ENCODE results near the gene AKT1. TPM values are rescaled to one million over a fixed set of nuclear protein-coding genes. Genes with fewer than 3 reads are reported as not detected.
"Not testable (repeated sequence)": the region's sequence is repeated elsewhere in the genome, so short reads cannot be mapped to it uniquely, and the experiment has no call there.

The AKT1 gene
- total RNA-seq, 2 donors from 2014 or later, result 113 to 127 TPM

DNA sequence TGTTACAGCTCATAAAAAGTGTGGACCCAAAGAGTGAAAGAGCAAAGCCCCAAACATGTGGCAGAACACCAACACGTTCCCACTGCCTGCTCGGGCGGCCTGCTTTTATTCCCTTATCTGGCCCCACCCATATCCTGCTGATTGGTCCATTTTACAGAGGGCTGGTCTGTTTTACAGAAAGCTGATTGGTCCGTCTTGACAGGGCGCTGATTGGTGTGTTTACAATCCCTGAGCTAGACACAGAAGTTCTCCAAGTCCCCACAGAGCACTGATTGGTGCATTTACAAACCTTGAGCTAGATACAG is 44.8 kb downstream of the AKT1 start:
- ATAC-seq; DNase-seq; intact Hi-C loops (cut with DNase I): not testable (repeated sequence)

DNA sequence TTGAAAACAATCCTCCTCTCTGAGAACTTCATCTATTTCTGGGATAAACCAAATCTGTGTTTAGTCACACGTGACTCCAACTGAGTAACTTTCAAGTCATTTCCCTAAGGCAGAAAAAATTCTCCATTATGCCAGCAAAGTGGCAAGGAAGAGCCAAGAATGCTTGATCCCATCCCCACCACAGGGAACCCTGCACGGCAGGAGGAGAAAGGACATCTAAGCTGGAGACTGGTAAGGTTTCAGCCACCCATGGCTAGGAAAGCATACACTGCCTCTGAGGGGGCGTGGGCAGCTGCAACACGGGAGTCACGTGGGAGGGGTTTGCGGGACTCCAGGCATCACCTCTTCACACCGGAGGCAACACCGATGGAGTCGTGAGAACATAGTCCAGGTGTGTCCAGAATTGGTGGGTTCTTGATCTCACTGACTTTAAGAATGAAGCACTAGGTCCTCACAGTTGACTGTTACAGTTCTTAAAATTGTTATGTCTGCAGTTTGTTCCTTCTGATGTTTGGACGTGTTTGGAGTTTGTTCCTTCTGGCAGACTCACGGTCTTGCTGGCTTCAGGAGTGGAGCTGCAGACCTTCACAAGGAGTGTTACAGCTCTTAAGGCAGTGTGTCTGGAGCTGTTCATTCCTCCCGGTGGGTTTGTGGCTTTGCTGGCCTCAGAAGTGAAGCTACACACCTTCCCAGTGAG is 45.3 kb downstream of the AKT1 start:
- ATAC-seq, result no peak
- intact Hi-C loops (cut with DNase I), result no loop called here

DNA sequence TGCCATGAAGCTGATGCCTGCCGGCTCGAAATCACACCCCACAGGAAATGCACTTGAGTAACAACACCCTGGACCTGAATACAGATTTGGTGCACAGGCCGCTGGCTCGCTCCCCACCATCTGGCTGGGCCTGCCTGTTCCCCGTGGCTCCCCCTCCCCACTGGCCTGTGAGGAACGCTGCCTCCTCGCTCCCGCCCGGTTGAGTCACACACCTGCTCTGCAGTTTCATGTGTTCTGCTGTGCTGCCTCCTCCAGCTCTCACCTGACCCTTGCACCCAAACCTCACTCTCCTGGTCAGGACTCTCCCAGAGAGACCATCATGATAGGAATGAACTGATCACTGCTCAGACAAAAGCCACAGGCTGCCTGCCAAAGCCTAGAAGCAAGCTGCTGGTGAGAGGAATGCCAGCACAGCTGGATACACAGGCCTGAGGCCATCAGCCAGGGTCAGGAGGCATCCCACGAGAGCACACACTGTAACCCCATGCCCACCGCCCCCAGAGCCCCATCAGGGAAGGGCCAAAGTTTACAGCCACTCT is 46.4 kb downstream of the AKT1 start:
- DNase-seq, result no peak
- intact Hi-C loops (cut with DNase I), result no loop called here
- no peak for ATAC-seq

More for the DNA sequence above, 45.3 kb downstream of the AKT1 start:
- no peak for DNase-seq

DNA sequence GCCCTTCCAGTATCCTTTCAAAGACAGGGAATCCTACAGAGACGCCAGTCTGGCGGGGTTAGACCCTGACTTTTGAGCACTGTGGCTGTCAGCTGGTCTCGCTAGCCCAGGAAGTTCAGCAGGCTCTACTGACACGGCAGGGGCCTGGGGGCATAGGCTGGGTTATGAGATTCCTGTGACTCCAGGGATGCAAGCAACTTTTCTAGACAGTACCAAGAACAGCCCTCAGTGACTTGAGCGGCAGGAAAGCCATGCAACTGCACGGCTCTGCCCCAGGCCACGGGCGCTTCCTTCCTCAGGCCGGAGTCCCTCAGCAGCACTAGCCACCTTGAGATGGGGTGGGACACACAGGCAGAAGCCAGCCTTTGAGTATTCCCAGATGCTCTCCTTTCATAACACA is 47.7 kb downstream of the AKT1 start:
- intact Hi-C loops (cut with DNase I), result no loop called here
- no peak for ATAC-seq
- DNase-seq, result no peak

DNA sequence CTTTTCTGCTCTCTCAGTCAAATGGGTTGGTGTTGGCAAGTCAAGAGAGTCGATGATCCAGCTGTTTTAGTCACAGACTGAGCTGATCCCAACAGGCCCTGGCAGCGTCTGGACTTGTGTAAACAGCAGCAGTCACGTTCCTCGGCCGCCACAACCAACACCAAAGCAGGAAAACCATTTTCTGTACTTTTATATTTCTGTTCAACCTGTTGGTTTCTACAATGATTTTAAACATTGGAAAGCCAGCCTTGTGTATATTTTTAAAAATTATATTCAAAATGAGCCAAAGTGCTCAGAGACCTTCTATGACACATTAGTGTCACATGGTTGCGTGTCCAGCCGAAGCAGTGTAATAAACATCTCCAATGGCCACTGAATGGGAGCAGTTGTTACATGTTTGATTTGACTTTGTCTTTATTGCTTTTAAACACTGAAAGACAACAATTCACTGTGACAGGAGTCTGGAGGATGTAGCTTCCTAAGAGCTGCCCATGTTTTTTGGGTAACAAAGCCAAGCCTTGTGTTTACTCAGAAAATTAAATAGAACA is 48.5 kb downstream of the AKT1 start:
- ATAC-seq (peak; percentile 35 to 54), DNase-seq (no peak)
- intact Hi-C loops (cut with DNase I), result no loop called here

DNA sequence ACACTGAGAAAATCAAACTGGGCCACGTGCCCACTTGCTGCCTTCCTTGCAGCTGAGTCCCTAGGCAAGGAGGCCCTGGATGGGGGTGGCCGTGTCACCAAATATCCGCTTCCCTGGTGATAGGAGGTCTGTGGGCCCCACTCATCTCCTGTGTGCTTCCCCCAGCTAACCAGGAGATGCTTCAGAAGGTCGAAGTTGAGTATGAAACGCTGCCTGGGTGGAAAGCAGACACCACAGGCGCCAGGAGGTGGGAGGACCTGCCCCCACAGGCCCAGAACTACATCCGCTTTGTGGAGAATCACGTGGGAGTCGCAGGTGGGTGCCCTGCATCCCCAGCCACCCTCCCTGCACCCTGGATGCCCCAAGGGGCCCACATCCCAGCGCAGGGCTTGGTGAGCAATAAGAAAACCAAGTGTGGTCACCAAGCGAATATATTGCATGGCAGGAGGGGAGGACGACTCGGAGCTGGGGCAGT is 49.4 kb downstream of the AKT1 start:
- ATAC-seq, result no peak
- no peak for DNase-seq
- intact Hi-C loops (cut with DNase I), result no loop called here

DNA sequence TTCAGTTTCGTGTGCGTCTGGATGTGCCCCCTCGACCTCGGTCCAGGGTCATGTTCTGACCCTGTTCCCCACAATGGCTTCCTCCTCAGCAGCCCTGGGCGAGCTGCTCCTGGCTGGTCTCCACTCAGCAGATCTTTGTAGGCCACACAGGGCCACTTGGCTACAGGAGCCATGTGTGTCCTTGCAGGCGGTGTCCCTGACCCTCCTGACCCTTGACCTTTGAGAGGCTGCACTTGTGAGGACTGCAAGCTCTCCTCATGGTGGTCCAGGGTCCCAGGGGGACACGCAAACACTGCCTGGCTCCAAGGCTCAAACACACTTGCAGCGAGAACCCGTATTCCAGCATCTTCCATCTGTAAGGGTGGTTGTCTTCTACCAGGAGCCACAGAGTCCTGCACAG is 50.1 kb downstream of the AKT1 start:
- DNase-seq (no peak), ATAC-seq (no peak)
- intact Hi-C loops (cut with DNase I), result no loop called here

DNA sequence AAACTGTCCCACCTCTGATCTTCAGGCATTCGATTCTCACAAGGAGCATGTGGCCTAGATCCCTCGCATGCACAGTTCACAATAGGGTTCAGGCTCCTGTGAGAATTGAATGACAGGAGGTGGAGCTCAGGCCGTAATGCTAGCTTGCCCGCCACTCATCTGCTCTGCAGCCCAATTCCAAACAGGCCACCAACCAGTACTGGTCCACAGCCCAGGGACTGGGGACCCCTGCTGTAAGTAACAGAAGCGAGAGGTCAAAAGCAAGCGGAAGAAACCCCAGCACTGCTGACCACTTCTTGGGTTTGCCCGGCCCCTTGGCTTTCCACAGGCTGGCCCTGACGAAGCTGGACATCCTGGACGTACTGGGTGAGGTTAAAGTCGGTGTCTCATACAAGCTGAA is 51.1 kb downstream of the AKT1 start:
- no peak for ATAC-seq
- intact Hi-C loops (cut with DNase I), result no loop called here
- no peak for DNase-seq

DNA sequence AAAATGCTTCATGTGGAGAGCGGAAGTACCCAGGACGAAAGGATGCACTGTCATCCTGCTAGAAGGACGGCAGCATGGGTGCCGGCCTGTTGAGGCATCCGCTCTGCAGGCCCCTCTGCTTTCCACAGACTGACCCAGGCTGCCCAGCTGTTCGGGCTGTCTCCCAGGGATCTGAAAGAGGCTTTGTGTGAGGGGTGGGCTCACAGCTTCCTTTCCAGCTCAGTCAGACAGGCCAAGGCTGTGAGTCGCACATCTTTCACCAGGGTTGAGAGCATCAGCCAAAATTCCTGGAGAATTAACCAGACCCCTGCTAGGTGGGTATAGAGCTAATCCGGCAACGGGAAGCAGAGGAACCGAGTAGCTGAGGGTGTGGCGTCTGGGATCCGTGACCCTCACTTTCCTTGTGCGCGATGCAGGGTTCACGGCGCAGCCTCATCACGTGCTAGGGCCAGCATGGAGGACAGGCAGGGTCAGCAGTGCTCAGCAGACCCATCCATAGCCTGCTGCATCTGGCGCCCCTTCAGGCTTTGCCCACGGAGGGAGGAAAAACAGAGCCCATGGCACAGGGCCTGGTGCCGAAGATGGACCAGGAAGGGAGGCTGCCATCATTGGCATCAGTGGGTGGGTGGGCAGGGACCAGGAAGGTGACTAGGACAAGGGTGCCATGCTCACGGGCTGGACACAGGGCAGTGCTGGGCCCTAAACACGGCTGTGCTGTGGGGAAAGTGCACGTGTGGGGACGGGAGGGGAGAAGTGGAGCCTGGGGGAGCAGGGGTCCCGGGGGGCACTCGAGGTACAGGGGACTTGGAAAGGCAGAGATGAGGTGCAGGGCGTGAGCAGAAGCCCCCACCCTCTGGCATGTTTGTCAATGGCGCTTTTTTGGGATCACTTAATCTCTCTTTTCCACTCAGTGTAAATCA is 51.8 kb downstream of the AKT1 start:
- ATAC-seq (no peak), DNase-seq (no peak)
- intact Hi-C loops (cut with DNase I), result no loop called here

DNA sequence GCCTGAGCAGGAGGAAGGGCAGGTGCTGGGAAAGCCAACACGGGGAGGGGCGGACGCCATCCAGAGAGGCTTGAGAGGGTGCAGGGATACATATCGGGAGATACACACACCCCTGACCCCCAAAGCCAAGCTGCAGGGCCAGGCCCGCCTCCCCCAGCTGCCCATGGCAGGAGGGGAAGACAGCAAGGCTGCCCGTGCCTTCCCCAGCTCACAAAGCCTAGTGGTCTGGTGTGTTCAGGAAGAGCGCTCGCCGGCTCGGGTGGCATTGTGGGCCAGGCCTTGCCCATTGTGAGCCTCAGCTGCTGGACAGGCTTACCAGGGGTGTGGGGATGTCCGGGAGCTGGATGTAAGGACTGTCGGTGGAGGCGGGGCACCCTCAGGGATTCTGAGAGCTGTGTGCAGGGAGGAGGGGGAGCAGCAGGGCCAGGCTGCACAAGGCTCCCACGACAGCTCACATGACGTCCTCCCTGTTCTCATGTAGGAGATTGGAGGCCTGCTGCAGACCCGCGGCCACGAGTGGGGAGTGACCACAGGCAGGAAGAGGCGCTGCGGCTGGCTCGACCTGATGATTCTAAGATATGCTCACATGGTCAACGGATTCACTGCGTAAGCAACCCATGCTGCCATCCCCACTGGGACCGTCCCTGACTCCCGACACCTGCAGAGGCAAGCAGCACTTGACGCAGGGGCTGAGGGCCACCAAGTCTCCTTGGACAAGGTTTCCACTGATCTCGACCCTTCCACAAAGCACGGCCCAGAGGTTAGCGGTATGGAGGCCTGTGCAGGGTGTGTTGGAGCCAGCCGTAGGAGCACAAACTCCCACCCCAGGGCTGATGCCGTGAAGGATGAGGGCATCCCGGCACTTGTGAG is 52.7 kb downstream of the AKT1 start:
- DNase-seq (no peak), ATAC-seq (no peak)
- intact Hi-C loops (cut with DNase I), result no loop called here

DNA sequence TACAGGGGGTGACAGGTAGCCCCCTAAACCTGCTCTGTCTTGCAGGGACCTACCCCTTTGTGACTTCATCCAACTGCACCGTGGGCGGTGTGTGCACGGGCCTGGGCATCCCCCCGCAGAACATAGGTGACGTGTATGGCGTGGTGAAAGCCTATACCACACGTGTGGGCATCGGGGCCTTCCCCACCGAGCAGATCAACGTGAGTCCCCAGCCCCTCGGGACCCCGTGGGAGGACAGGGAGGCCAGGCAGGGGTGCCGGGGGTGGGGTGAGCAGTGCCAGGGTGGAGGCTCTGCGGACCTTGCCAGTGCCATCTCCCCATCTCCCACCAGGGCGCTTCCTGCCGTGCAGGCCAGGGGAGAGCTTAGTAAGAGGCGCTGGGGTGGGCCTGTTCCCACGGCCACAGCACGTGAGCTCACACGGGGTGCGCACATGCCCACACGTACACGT is 53.7 kb downstream of the AKT1 start:
- ATAC-seq (no peak), DNase-seq (no peak)
- intact Hi-C loops (cut with DNase I), result no loop called here

DNA sequence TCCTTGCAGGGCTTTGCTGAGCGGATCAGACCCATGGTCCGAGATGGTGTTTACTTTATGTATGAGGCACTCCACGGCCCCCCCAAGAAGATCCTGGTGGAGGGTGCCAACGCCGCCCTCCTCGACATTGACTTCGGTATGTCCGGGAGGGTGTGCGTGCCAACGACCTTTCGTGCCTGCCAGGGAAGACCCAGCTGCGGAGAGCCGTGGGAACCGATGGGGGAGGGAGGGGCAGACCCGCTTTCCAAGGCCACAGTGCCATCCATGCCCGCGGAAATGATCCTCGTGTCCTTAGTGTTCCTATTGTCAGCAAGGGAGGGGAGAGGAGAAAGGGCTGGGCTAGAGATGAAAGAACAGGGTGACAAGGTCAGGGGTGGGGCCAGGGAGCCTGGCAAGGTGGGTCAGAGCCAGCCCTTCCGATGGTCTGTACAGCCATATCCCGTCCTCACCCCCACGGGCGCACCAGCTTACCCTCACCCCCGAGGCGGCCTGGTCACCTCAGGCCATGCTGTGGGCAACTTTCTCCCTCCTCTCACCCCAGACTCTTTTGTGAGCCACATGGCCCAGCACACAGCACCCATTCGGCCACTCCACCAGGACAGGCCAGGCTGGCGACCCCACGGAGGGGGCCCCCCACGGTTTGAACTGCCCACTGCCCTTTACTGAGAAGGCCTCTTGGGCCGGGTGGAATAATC is 54.3 kb downstream of the AKT1 start:
- intact Hi-C loops (cut with DNase I), result no loop called here
- ATAC-seq (no peak), DNase-seq (no peak)

DNA sequence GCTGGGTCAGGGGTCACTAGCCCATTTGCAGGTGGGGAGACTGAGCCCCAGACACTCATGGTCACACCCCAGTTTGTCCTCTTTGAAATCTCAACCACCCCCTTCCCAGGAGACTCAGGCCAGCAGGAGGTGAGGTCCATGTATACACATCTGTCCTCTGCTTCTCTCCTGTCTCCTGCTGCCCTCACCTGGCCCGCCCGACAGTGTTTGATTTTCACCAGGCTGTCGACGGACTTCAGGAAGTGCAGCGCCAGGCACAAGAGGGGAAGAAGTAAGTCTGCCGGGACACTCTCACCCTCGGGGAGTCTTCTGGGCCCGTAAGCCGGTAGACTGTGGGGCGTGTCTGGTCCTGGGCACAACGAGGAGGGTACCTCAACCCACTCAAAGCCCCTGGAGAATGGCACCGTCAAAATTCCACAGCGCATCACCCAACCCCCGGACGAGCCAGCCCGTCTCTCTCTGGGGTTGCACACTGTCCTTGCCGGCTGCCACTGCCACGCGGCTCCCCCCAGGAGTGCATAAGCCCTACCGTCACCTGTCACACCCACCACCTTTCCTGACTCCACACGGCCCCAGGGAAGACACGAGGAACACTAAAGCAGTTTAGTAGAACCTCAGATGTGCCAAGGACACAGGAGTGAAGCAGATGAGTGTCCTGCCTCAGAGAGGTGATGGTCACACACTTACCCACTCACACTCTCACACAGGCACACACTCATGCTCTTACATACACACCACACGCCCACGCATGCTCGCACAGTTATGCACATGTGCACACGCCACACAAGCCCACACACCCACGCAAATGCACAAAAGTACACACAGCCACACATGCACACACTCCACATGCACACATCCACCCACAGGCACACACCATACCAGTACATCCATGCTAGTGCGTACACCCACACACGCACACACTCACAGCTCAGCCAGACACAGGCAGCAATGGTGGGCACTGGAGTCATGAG is 55.7 kb downstream of the AKT1 start:
- ATAC-seq (no peak), DNase-seq (no peak)
- intact Hi-C loops (cut with DNase I), result no loop called here

DNA sequence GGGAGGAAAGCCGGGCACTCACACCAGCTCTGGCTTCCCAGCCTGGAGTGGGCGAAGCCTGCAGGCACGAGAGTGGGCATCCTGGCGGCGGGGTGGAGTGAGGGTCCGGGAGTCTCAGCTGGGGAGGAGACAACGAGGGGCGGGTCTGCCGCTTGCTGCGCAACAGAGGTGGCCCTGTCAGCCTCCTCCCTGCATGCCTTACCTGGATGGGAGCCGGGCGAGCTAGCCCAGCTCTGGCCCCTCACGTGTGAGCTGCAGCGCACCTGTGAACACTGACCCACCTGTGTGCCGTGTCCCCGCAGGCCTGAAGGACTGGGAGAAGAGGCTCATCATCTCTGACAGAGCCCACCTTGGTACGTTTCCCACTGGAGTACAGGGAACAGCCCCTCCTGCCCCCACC is 56.5 kb downstream of the AKT1 start:
- no peak for ATAC-seq
- no peak for DNase-seq
- intact Hi-C loops (cut with DNase I), result no loop called here

DNA sequence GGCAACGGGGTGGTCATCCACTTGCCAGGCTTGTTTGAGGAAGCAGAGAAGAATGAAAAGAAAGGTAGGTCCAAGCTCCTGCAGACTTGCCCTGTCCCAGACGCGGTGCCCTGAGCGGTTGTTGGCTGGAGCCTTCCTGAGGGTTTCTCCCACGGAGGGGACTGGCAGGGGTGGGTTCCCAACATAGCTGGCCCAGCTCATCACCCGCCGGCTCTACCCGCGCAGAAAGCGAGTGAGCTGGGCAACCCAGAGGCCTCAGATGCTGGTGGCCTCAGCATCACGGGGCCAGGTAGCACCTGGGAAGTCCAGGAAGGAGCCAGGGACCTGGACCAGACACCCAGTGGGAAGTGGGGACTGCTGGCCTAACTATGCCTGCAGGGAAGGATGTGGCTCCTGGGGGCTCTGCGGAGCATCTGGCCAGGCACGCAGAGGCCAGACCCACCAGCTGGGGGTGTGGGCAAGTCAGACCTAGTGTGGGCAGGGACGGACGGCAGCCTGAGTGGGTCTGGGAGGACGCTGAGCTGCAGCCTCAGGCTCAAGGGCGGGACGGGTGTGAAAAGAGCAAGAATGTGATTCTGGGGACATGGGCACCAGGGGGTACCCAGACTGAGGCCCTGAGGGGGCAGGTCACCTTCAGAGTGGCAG is 57.1 kb downstream of the AKT1 start:
- ATAC-seq (no peak), DNase-seq (no peak)
- intact Hi-C loops (cut with DNase I), result no loop called here

DNA sequence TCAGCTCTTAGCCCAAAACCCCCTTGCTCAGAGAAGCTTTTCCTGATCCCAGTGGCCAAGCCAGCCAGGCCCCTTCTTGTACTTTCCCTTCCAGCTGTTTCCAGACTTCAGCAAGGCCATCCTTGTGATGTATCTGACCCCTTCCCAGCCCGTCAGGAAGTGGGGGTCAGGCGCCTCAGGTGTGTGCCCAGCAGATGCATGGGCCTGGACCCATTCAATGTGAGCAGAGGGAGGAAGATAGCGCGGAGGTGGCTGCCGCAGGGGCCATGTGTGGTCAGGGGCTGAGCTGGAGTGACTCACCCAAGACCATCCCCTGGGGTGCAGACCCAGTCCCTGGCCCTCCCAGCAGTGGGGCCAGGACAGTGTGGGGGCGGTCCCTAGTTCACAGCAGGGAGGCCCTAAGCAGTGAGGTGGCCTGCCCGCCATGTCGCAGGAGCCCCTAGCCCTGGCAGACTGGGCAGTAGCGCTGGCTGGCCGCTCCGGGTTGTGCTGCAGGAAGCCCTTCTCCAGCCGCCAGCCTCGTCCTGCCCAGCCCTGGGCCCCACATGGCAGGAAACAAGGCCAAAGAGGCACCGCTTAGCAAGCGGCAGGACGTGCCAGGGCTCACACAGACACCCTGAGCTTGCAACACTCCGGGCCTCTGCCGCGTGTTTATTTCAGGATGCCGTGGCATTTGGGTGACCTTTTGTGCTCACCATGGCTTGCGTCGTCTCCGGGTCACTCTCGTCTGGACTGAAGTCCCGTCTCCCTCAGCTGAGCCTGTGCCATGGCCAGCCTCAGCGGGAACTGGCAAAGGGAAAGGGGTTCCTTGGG is 59.5 kb downstream of the AKT1 start:
- DNase-seq, result peak; percentile 93
- ATAC-seq, result peak; percentile 79 to 88
- intact Hi-C loops (cut with DNase I), result no loop called here

Measured in left cardiac atrium (tissue), 4 donors.